ENCODE measurements around the gene HSBP1L1.

Gene HSBP1L1

GRCh38 chr18:79975985-79976680, 11.7 kb downstream of the HSBP1L1 start:
- H3K27me3 ChIP-seq (replicated peaks; ENCODE audit: control insufficient read depth, insufficient read depth, low read length), result no peaks in the 10 kb centered on the region
- no peak for DNase-seq (ENCODE audit: extremely low read depth, insufficient read length)
- no peak for TF ChIP-seq CTCF (IDR thresholded peaks at IDR 0.05; ENCODE audit: insufficient read depth, low read length, poor library complexity, severe bottlenecking)
- no peak overlapping the region for H3K4me3 ChIP-seq (replicated peaks; ENCODE audit: low read depth, low read length)
- peaks cover 25% of the 10 kb centered on the region for H3K36me3 ChIP-seq (ENCODE audit: control insufficient read depth, insufficient read depth, low read length)

DNA sequence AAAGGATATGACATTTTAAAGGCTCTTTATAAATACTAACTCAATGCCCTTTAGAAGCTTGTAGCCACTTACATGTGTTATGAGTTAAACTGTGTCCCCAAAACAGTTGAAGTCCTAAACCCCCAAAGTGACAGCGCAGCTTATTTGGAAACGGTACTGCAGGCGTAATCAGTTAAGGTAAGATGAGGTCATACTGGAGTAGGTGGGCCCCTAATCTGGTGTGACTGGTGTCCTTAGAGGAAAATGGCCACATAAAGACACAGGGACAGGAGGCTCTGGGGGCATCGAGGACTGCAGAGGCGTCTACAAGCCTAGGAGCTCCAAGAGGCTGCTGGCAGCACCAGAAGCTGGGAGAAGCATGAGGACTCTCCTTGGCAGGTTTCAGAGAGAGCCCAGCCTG, 15.4 kb downstream of the HSBP1L1 start:
- no peak for TF ChIP-seq CTCF (IDR thresholded peaks at IDR 0.05; ENCODE audit: insufficient read depth, low read length, poor library complexity, severe bottlenecking)
- no peaks in the 10 kb centered on the region for H3K27me3 ChIP-seq (replicated peaks; ENCODE audit: control insufficient read depth, insufficient read depth, low read length)
- H3K36me3 ChIP-seq (ENCODE audit: control insufficient read depth, insufficient read depth, low read length), result peaks cover 18% of the 10 kb centered on the region
- DNase-seq (ENCODE audit: extremely low read depth, insufficient read length), result no peak
- no peak overlapping the region for H3K4me3 ChIP-seq (replicated peaks; ENCODE audit: low read depth, low read length)

- peaks cover 15% of the 10 kb centered on the region for H3K36me3 ChIP-seq (ENCODE audit: control insufficient read depth, insufficient read depth, low read length)
- H3K27me3 ChIP-seq (replicated peaks; ENCODE audit: control insufficient read depth, insufficient read depth, low read length), result no peaks in the 10 kb centered on the region
- no peak overlapping the region for H3K4me3 ChIP-seq (replicated peaks; ENCODE audit: low read depth, low read length)
- DNase-seq (ENCODE audit: extremely low read depth, insufficient read length), result no peak
- TF ChIP-seq CTCF (IDR thresholded peaks at IDR 0.05; ENCODE audit: insufficient read depth, low read length, poor library complexity, severe bottlenecking), result no peak
These were observed 16.1 kb downstream of the HSBP1L1 start for GRCh38 chr18:79980585-79980984.

- TF ChIP-seq CTCF (IDR thresholded peaks at IDR 0.05; ENCODE audit: insufficient read depth, low read length, poor library complexity, severe bottlenecking), result no peak
These were observed 18.3 kb downstream of the HSBP1L1 start for GRCh38 chr18:79982736-79983135.

GRCh38 chr18:79983253-79983652, 18.8 kb downstream of the HSBP1L1 start:
- Histone ChIP-seq H3K36me3 (ENCODE audit: control insufficient read depth, insufficient read depth, low read length) (peaks cover 9% of the 10 kb centered on the region), H3K27me3 (replicated peaks; ENCODE audit: control insufficient read depth, insufficient read depth, low read length) (no peaks in the 10 kb centered on the region), H3K4me3 (replicated peaks; ENCODE audit: low read depth, low read length) (no peak overlapping the region)
- no peak for DNase-seq (ENCODE audit: extremely low read depth, insufficient read length)
- no peak for TF ChIP-seq CTCF (IDR thresholded peaks at IDR 0.05; ENCODE audit: insufficient read depth, low read length, poor library complexity, severe bottlenecking)

More at GRCh38 chr18:79982736-79983135, 18.3 kb downstream of the HSBP1L1 start:
- no peak for DNase-seq (ENCODE audit: extremely low read depth, insufficient read length)
- peaks cover 9% of the 10 kb centered on the region for H3K36me3 ChIP-seq (ENCODE audit: control insufficient read depth, insufficient read depth, low read length)
- no peak overlapping the region for H3K4me3 ChIP-seq (replicated peaks; ENCODE audit: low read depth, low read length)
- no peaks in the 10 kb centered on the region for H3K27me3 ChIP-seq (replicated peaks; ENCODE audit: control insufficient read depth, insufficient read depth, low read length)

GRCh38 chr18:79983793-79984192, 19.4 kb downstream of the HSBP1L1 start:
- H3K4me3 ChIP-seq (replicated peaks; ENCODE audit: low read depth, low read length), result no peak overlapping the region
- no peak for DNase-seq (ENCODE audit: extremely low read depth, insufficient read length)
- TF ChIP-seq CTCF (IDR thresholded peaks at IDR 0.05; ENCODE audit: insufficient read depth, low read length, poor library complexity, severe bottlenecking), result no peak
- peaks cover 9% of the 10 kb centered on the region for H3K36me3 ChIP-seq (ENCODE audit: control insufficient read depth, insufficient read depth, low read length)
- no peaks in the 10 kb centered on the region for H3K27me3 ChIP-seq (replicated peaks; ENCODE audit: control insufficient read depth, insufficient read depth, low read length)
